ENCODE results near the gene CARD9. TPM values are rescaled to one million over a fixed set of nuclear protein-coding genes. Genes with fewer than 3 reads are reported as not detected.

CARD9 gene
- total RNA-seq, 4 donors from 2014 or later, result 1.1 to 5.6 (median 2.0) TPM

DNA sequence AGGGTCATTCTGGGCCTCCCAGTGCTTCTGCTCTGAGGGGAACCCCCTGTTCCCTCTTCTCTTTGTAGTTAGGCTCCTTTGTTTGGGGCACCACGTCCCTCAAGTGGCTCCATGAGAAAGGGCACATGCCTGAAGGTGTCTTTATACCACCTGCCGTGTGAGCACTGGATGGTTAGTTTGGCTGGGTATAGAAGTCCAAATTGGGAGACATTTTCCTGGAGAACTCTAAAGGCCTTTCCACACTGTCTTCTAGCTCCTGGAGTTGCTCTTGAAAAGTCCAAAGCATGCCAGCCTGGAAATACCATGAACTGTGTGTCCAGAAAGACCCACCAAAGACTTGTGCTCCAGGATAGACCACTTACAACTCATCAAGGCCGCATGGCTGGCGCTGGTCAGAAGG, 58.5 kb downstream of the CARD9 start:
- 85% methylated on average over 4 of the region's 4 CpGs; no CpG with 5 or more reads in 1 of the 2 donors for WGBS, 2 donors (ENCODE audit: low coverage in 1 of 2)
- peaks cover 0 to 10% (median 3%) of the 10 kb centered on the region in 4 donors for H3K4me1 ChIP-seq
- no peaks in the 10 kb centered on the region for H3K36me3 ChIP-seq
- H3K27ac ChIP-seq, result no peak overlapping the region
- H3K4me3 ChIP-seq, result no peak overlapping the region
- TF ChIP-seq POLR2A (IDR thresholded peaks at IDR 0.05) (no peak), POLR2AphosphoS5 (IDR thresholded peaks at IDR 0.05) (no peak), EP300 (IDR thresholded peaks at IDR 0.05; ENCODE audit: low read depth) (no peak)
- TF ChIP-seq, protein P1, sequence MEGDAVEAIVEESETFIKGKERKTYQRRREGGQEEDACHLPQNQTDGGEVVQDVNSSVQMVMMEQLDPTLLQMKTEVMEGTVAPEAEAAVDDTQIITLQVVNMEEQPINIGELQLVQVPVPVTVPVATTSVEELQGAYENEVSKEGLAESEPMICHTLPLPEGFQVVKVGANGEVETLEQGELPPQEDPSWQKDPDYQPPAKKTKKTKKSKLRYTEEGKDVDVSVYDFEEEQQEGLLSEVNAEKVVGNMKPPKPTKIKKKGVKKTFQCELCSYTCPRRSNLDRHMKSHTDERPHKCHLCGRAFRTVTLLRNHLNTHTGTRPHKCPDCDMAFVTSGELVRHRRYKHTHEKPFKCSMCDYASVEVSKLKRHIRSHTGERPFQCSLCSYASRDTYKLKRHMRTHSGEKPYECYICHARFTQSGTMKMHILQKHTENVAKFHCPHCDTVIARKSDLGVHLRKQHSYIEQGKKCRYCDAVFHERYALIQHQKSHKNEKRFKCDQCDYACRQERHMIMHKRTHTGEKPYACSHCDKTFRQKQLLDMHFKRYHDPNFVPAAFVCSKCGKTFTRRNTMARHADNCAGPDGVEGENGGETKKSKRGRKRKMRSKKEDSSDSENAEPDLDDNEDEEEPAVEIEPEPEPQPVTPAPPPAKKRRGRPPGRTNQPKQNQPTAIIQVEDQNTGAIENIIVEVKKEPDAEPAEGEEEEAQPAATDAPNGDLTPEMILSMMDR (IDR thresholded peaks at IDR 0.05), result no peak
- no peak for DNase-seq
- intact Hi-C loops (cut with DNase I; ENCODE audit: low total_unique reads), result no loop called here
- in situ Hi-C loops (cut with MboI; ENCODE audit: low pct_ligation_motif_present in 1 of 4, low pct_unique_long_range_greater_than_20kb in 1 of 4, low sequenced_read_pairs in 3 of 4), result no loop called here
- H3K27me3 ChIP-seq, result peaks cover 13% of the 10 kb centered on the region
- H3K9me3 ChIP-seq, result peaks cover 0 to 5% of the 10 kb centered on the region in 2 donors

DNA sequence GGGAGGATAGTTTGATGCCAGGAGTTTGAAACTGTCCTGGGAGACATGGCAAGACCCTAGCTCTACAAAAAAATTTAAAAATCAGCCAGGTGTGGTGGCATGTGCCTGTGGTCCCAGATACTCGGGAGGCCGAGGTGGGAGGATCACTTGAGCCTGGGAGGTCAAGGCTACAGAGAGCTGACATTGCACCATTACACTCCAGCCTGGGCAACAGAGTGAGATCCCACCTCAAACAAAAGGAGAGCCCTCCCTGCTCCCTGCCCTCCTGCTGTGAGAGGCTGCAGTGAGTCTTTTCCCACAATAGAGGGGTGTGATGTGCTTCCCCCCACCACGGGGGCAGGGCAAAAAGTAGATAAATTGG, 59.4 kb downstream of the CARD9 start:
- Histone ChIP-seq H3K9me3 (peaks cover 0 to 5% of the 10 kb centered on the region in 2 donors), H3K27ac (no peak overlapping the region), H3K4me3 (no peak overlapping the region), H3K36me3 (no peaks in the 10 kb centered on the region), H3K4me1 (peaks cover 0 to 10% (median 3%) of the 10 kb centered on the region in 4 donors), H3K27me3 (peaks cover 18% of the 10 kb centered on the region)
- no peak for TF ChIP-seq POLR2A (IDR thresholded peaks at IDR 0.05)
- in situ Hi-C loops (cut with MboI; ENCODE audit: low pct_ligation_motif_present in 1 of 4, low pct_unique_long_range_greater_than_20kb in 1 of 4, low sequenced_read_pairs in 3 of 4) (no loop called here), intact Hi-C loops (cut with DNase I; ENCODE audit: low total_unique reads) (no loop called here)
- 71% methylated on average over 3 of the region's 3 CpGs; no CpG with 5 or more reads in 1 of the 2 donors for WGBS, 2 donors (ENCODE audit: low coverage in 1 of 2)
- DNase-seq, result no peak

Other genes with a start within 250 kb of the CARD9 start
- not detected for gene LHX3, start 168.5 kb downstream of the CARD9 start, total RNA-seq
- 10 to 100 TPM in 1 of 4 donors, 1 to 10 TPM in 3; 3.7 to 18.1 (median 4.8) TPM for gene QSOX2, start 127.9 kb downstream of the CARD9 start, total RNA-seq
- 1 to 10 TPM in 1 of 4 donors, under 1 TPM in 2, not detected in 1; 0.40 to 1.1 (median 0.41) TPM for gene CCDC187, start 69.6 kb downstream of the CARD9 start, total RNA-seq
- 1 to 10 TPM; 2.3 to 8.6 (median 7.0) TPM for gene GPSM1, start 46.1 kb downstream of the CARD9 start, total RNA-seq
- 10 to 100 TPM in 2 of 4 donors, 1 to 10 TPM in 2; 6.7 to 17.3 (median 10.4) TPM for gene DNLZ, start 9.9 kb downstream of the CARD9 start, total RNA-seq
- 10 to 100 TPM in 2 of 4 donors, 1 to 10 TPM in 2; 6.0 to 14.5 (median 10.1) TPM for gene SNAPC4, start 26.5 kb upstream of the CARD9 start, total RNA-seq
- 10 to 100 TPM; 23.6 to 74.6 (median 40.9) TPM for gene ENTR1, start 36.9 kb upstream of the CARD9 start, total RNA-seq
- gene PMPCA, start 37.0 kb upstream of the CARD9 start, total RNA-seq, result 10 to 100 TPM; 24.3 to 61.3 (median 45.8) TPM
- 10 to 100 TPM; 12.5 to 57.5 (median 18.3) TPM for gene INPP5E, start 66.2 kb upstream of the CARD9 start, total RNA-seq
- gene SEC16A, start 109.4 kb upstream of the CARD9 start, total RNA-seq, result 10 to 100 TPM; 54.1 to 75.9 (median 65.8) TPM
- gene NOTCH1, start 172.4 kb upstream of the CARD9 start, total RNA-seq, result 100 to 1,000 TPM in 2 of 4 donors, 10 to 100 TPM in 2; 48.2 to 154 (median 98.2) TPM

Data from transverse colon (tissue), 4 donors.